ENCODE results near the gene B3GALT6.

B3GALT6 gene

GRCh38 chr1:1267488-1268283 is 35.6 kb downstream of the B3GALT6 start:
- DNase-seq = no peak

GRCh38 chr1:1268284-1268682 is 36.2 kb downstream of the B3GALT6 start:
- no peak for DNase-seq

- DNase-seq = no peak
These were observed 38.8 kb downstream of the B3GALT6 start for GRCh38 chr1:1270813-1271212.

- DNase-seq = no peak
These were observed 40.5 kb downstream of the B3GALT6 start for GRCh38 chr1:1272341-1273208.

GRCh38 chr1:1273209-1273511 is 41.1 kb downstream of the B3GALT6 start:
- DNase-seq = no peak

GRCh38 chr1:1273512-1274298 is 41.7 kb downstream of the B3GALT6 start, which contains the start of gene UBE2J2:
Gene UBE2J2 (minus strand): TSS chr1:1273854. CDS start chr1:1267992, 5,862 bp downstream.
- DNase-seq = peak; percentile 79 to 92 (median 90)

GRCh38 chr1:1274299-1274930 is 42.4 kb downstream of the B3GALT6 start:
- no peak for DNase-seq

- DNase-seq = no peak
These were observed 42.9 kb downstream of the B3GALT6 start for GRCh38 chr1:1274931-1275431.

- DNase-seq = no peak
These were observed 43.8 kb downstream of the B3GALT6 start for GRCh38 chr1:1275836-1276235.

GRCh38 chr1:1278620-1279019 is 46.6 kb downstream of the B3GALT6 start:
- DNase-seq = no peak

GRCh38 chr1:1279028-1279427 is 47.0 kb downstream of the B3GALT6 start:
- DNase-seq = no peak

- DNase-seq = no peak
These were observed 48.9 kb downstream of the B3GALT6 start for GRCh38 chr1:1280782-1281481.

- DNase-seq = no peak
These were observed 49.7 kb downstream of the B3GALT6 start for GRCh38 chr1:1281533-1282321.

- DNase-seq = no peak
These were observed 51.0 kb downstream of the B3GALT6 start for GRCh38 chr1:1282998-1283397.

- DNase-seq = no peak
These were observed 51.8 kb downstream of the B3GALT6 start for GRCh38 chr1:1283821-1284220.
